ENCODE measurements around the gene ZFP57.

The ZFP57 gene

DNA sequence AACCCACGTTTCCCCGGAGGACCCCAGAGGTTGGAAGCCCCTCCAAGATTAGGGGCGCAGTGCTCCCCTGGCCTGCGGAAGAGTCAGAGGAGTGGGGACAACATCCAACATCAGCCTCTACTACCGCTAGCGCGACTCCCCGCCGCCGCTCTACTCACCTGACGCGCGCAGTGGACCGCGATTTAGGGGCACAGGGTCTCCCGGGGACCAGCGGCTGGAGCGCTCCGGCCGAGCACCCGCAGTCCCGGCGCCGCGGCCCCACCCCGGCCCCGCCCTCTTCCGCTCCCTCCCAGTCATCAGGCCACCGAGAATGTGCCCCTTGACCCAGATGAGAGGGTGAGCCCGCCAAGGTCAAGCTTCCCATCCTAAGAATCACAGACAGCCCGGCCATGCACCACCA, at the start of gene ZFP57:
Gene ZFP57 (minus strand): TSS at position 249 of the 400 bp plus-strand sequence. CDS start 4,149 bp downstream, outside the sequence.
- H3F3A ChIP-seq (ENCODE audit: insufficient read depth, low read length): no peaks in the 10 kb centered on the region
- H2AFZ ChIP-seq (ENCODE audit: low read length): peak within 1 kb of the TSS; percentile 12; the same call in 1 of the 2 replicates
- no peaks in the 10 kb centered on the region for H3K27me3 ChIP-seq (replicated peaks; ENCODE audit: insufficient read depth, low read length)
- no peaks in the 10 kb centered on the region for H3K36me3 ChIP-seq (replicated peaks; ENCODE audit: insufficient read depth, low read length)
- H3K4me2 ChIP-seq (ENCODE audit: low read depth, low read length): peak within 1 kb of the TSS; percentile 38; the same call in 1 of the 2 replicates
- no peaks in the 10 kb centered on the region for H4K20me1 ChIP-seq (ENCODE audit: insufficient read depth, low read length)
- TF ChIP-seq EZH2phosphoT487 (IDR thresholded peaks at IDR 0.05; ENCODE audit: low read length) (no peak), EZH2 (optimal IDR thresholded peaks at IDR 0.05; ENCODE audit: low read depth, low read length) (no peak), CTCF (IDR thresholded peaks at IDR 0.05; ENCODE audit: low read length) (no peak)
- H3K9me2 ChIP-seq (replicated peaks; ENCODE audit: insufficient read depth, low read length): no peaks in the 10 kb centered on the region
- H3K4me1 ChIP-seq (ENCODE audit: low read length): peaks cover 16% of the 10 kb centered on the region
- H3K9ac ChIP-seq (ENCODE audit: low read length): no peak within 1 kb of the TSS
- no peak for DNase-seq
- H3K9me3 ChIP-seq (replicated peaks; ENCODE audit: insufficient read depth, low read length): no peaks in the 10 kb centered on the region
- H3K79me2 ChIP-seq (ENCODE audit: low read length): no peaks in the 10 kb centered on the region
- peak within 1 kb of the TSS; percentile 31; the same call in 1 of the 2 replicates for H3K4me3 ChIP-seq (ENCODE audit: low read length)
- H3K27ac ChIP-seq (ENCODE audit: low read length): no peak within 1 kb of the TSS

DNA sequence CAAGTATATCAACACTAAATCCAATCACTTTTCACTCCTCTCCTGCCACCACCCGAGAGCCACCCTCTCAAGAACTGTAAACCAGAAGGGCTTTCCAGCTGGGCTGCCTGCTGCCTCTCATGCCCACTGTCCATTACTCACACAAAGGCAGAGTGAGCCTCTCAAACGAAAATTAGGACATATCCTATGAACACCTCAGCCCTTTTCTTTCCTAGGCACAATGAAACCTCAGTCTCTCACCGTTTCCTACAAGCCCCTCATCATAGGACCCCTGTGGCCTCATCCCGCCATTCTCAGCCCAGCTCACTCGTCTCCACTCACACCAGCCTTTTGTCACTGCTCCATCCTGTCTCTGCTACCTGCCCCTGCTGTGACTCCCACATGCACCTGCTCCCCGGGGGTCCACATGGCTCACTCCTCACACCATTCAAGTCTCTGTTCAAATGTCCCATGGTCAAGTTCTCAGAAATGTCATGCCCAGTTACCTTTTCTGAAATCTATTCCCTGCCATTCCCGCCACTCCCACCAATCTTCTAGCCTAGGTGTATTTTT, 49.7 kb upstream of the ZFP57 start:
- TF ChIP-seq EZH2 (optimal IDR thresholded peaks at IDR 0.05; ENCODE audit: low read depth, low read length) (no peak), EZH2phosphoT487 (IDR thresholded peaks at IDR 0.05; ENCODE audit: low read length) (no peak), CTCF (IDR thresholded peaks at IDR 0.05; ENCODE audit: low read length) (no peak)
- Histone ChIP-seq H3K9me3 (replicated peaks; ENCODE audit: insufficient read depth, low read length) (no peaks in the 10 kb centered on the region), H3K36me3 (replicated peaks; ENCODE audit: insufficient read depth, low read length) (no peaks in the 10 kb centered on the region), H3K79me2 (ENCODE audit: low read length) (no peaks in the 10 kb centered on the region), H3K9me2 (replicated peaks; ENCODE audit: insufficient read depth, low read length) (no peaks in the 10 kb centered on the region), H3K27ac (ENCODE audit: low read length) (no peak overlapping the region), H3K4me3 (ENCODE audit: low read length) (no peak overlapping the region), H4K20me1 (ENCODE audit: insufficient read depth, low read length) (no peaks in the 10 kb centered on the region), H3F3A (ENCODE audit: insufficient read depth, low read length) (no peaks in the 10 kb centered on the region), H3K4me1 (ENCODE audit: low read length) (no peaks in the 10 kb centered on the region), H3K27me3 (replicated peaks; ENCODE audit: insufficient read depth, low read length) (no peaks in the 10 kb centered on the region), H3K9ac (ENCODE audit: low read length) (no peak overlapping the region), H3K4me2 (ENCODE audit: low read depth, low read length) (no peak overlapping the region), H2AFZ (ENCODE audit: low read length) (no peak overlapping the region)
- no peak for DNase-seq

- H3K27ac ChIP-seq (ENCODE audit: low read length): no peak overlapping the region
- H3K4me1 ChIP-seq (ENCODE audit: low read length): no peaks in the 10 kb centered on the region
- H3K36me3 ChIP-seq (replicated peaks; ENCODE audit: insufficient read depth, low read length): no peaks in the 10 kb centered on the region
- no peaks in the 10 kb centered on the region for H3K27me3 ChIP-seq (replicated peaks; ENCODE audit: insufficient read depth, low read length)
- H3K79me2 ChIP-seq (ENCODE audit: low read length): no peaks in the 10 kb centered on the region
- H3K4me2 ChIP-seq (ENCODE audit: low read depth, low read length): no peak overlapping the region
- H4K20me1 ChIP-seq (ENCODE audit: insufficient read depth, low read length): no peaks in the 10 kb centered on the region
- H3K4me3 ChIP-seq (ENCODE audit: low read length): no peak overlapping the region
- no peaks in the 10 kb centered on the region for H3K9me3 ChIP-seq (replicated peaks; ENCODE audit: insufficient read depth, low read length)
- H3K9me2 ChIP-seq (replicated peaks; ENCODE audit: insufficient read depth, low read length): no peaks in the 10 kb centered on the region
- H3F3A ChIP-seq (ENCODE audit: insufficient read depth, low read length): no peaks in the 10 kb centered on the region
- DNase-seq: no peak
- H3K9ac ChIP-seq (ENCODE audit: low read length): no peak overlapping the region
- no peak for TF ChIP-seq CTCF (IDR thresholded peaks at IDR 0.05; ENCODE audit: low read length)
- no peak for TF ChIP-seq EZH2 (optimal IDR thresholded peaks at IDR 0.05; ENCODE audit: low read depth, low read length)
- TF ChIP-seq EZH2phosphoT487 (IDR thresholded peaks at IDR 0.05; ENCODE audit: low read length): no peak
- no peak overlapping the region for H2AFZ ChIP-seq (ENCODE audit: low read length)
Observed at GRCh38 chr6:29729774-29730328, 48.9 kb upstream of the ZFP57 start.

Measured in MM.1S (cell line).